ENCODE data around the gene LMAN1.

DNA sequence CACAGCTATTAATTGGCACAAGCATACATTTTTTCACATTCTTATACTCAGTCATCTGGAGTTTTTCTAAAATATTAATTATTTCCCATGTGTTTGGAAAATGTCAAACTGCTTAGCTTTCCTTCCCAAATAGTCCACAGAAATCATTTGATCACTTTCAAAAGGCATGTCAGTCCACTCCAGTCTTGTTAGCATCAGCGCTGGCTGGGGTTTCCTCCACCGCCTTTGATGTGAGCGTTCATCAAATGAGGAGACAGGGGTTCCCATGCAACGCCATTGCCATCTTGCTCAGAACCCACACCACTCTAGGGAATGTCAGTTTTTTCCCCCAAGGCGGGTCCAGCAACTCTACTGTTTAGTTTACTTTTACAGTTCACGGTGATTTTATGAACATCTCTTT lies 72.7 kb downstream of the LMAN1 start:
- TF ChIP-seq, protein P1, sequence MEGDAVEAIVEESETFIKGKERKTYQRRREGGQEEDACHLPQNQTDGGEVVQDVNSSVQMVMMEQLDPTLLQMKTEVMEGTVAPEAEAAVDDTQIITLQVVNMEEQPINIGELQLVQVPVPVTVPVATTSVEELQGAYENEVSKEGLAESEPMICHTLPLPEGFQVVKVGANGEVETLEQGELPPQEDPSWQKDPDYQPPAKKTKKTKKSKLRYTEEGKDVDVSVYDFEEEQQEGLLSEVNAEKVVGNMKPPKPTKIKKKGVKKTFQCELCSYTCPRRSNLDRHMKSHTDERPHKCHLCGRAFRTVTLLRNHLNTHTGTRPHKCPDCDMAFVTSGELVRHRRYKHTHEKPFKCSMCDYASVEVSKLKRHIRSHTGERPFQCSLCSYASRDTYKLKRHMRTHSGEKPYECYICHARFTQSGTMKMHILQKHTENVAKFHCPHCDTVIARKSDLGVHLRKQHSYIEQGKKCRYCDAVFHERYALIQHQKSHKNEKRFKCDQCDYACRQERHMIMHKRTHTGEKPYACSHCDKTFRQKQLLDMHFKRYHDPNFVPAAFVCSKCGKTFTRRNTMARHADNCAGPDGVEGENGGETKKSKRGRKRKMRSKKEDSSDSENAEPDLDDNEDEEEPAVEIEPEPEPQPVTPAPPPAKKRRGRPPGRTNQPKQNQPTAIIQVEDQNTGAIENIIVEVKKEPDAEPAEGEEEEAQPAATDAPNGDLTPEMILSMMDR (IDR thresholded peaks at IDR 0.05; ENCODE audit: low read length) = no peak
- no peak for TF ChIP-seq EZH2 (IDR thresholded peaks at IDR 0.05; ENCODE audit: borderline replicate concordance, low read length)
